GM19397 (cell line): ENCODE measurements around the gene MLPH.
"Not testable (repeated sequence)": the region's sequence is repeated elsewhere in the genome, so short reads cannot be mapped to it uniquely, and the experiment has no call there.

Experiments used
- ATAC-seq: cut with Tn5 transposase; IDR thresholded peaks from one replicate; pipeline ENCODE4 v1.9.1; 2021; ENCODE audit warnings: mild to moderate bottlenecking, moderate library complexity; ENCODE audit not compliant: unreplicated experiment

MLPH gene

DNA sequence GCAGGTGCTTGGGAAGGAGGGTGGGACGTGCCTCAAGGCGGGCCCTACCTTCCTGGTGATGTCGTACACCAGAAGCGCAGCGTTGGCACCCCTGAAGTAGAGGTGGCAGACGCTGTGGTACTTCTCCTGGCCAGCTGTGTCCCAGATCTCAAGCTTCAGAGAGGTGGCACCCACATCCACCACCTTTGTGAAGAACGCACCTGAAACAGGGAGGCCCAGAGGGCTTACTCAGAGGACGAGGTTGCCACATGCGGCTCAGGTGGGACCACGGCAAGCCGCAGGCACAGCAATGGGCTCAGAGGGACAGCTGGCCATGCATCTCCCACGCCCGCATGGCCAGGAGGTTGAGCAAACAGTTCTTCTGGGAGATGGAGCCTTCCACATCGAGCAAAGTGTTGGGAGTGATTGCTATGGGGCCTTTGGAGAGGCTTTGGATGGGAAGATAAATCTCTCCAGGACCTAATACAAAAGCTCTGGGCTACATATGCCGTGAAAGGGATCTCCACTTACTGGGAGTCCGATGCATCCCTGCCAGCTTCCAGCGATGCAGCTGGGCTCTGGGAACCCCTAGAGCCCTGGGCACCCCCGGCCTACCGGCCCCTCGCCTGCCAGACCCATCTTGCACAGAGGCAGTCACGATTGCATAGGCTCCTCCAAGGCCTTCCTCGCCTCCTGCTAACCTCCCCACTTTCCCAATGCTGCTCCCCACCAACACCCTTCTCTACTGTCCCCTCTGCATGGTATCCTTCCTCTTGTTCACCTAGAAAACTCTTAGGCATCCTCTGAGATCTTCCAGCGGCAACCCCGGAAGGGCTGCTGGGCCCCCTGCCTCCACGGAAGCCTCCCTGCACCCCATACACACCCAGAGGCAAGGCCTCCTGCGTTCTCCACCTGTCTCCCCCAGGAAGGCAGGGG, 91.2 kb downstream of the MLPH start:
- no peak for ATAC-seq

DNA sequence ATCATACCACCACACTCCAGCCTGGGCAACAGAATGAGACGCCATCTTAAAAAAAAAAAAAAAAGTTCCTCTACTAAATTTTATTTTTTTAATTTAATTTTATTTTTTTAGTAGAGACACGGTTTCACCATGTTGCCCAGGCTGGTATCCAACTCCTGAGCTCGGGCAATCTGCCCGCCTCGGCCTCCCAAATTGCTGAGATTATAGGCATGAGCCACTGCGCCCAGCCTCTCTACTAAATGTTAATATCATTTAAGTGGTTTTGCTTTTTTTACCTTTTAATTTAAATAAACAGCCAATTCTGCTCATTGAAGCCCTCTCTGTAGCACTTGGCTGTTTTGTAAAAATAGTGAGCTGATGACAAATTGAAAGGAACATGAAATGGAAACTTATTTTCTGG, 94.3 kb downstream of the MLPH start:
- no peak for ATAC-seq

GRCh38 chr2:237581751-237582746, 95.0 kb downstream of the MLPH start:
- no peak for ATAC-seq

DNA sequence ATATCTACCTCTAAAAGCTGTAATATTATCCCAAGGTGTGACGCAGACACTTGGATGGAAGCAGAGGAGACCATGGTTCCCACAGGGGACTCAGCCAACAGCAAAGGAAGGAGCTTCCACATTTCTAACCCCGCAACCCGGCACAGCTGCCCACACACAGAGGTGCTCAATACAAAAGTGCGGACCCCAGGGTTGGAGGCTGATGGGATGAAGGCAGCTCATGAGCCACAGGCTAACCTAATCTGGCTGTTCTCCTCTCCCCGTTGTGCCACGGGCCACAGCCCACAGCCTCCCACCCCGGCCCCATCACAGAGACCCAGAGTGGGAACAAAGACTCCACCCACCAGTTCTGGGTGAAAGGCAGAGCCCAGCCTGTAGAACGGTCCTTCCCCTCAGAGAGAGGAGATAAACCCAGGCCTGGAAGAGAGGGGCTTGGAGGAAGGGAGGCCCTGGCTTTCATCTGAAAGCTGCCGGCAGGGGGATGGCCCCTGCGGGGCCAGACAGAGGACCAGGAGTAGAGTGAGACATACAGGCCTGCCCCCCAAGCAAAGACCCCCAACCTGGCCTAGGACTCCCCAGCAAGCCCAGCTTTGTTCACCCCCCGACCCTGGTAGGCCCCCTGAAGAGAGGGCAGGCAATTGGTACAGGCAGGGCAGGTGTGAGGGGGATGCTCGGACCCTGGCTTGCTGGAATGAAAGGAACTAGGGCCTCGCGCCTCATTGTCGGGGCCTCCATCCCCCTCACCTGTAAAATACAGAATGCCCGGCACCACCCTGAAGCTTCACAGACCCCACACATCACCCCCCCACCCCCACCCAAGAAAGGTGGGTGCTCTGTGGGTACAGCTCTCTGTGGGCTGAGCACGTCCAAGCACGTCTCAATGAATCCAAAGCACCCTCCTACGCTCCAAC, 96.6 kb downstream of the MLPH start:
- ATAC-seq = no peak

DNA sequence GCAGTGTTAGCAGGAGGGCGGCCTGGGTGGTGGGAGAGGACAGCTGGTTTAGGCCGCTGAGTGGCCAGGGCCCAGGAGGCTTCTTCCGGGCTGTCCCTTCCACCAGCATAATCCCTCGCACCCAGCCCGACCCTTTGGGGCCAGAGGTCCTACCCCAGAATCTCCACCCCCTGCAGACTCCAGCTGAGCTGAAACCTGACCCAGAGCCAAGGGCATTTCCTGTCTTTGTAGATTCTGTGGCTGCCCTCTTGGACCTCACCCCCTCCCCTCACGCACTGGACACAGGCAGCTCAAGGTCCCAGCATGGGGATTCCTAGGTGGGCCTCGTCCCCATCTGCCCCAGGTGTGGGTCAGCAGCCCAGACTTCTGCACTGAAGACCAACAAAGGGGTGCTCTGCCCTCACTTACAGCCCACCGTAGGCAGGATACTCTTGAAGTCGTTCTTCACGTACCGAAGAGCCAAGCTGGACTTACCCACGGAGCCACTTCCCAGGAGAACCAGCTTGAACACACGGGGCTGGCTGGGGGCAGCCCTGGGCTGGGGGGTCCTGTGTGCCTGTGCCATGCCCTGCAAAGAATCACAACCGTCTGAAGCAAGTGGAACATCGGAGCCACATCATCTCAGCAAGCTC, 98.7 kb downstream of the MLPH start:
- ATAC-seq = no peak

GRCh38 chr2:237588044-237588696, 101.1 kb downstream of the MLPH start:
- no peak for ATAC-seq

DNA sequence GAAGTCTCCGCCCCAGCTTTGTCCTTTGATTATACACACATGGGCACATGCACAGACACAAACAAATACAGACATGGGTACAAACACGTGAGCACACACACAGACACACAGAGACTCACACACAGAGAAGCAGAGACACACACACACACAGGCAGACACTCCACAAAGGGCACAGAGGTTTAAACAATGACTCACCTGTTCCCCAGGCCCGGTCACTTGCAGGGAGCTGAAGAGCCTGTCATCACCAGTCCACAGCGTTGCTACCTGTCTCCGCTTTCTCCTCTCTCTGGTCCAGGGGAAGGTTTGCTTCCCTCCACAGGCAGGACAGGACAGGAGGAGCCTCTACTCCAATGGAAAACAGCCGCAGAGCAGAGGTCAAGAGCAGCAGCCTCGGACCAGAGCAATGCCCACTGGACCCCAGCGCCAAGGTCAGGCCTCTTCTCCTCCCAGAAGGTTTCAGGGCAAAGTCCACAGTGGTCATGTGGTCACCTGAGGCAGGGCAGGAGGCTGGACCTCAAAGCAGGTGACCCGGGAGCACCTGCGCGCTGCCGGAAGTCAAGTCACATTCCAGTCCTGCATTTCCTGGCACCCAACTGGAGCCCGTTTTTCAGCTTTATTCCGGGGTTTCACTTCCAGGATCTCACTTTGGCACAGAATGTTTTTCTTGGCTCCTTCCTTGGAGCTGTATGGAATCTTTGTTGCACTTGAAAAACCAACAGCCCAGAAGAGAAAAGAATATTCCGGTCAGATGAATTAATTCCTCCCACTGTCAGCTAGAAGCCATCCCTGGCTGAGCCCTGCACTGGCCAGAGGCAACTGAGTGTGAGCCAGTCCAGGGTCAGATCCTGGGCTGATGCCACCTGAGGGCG, 103.5 kb downstream of the MLPH start, which contains the start of gene RAB17:
TSS of gene RAB17 (minus strand) at position 463 of the 869 bp plus-strand sequence. CDS start 4,580 bp downstream, outside the sequence.
- ATAC-seq = no peak

- ATAC-seq = no peak
Observed at GRCh38 chr2:237591141-237591881, 104.3 kb downstream of the MLPH start.

DNA sequence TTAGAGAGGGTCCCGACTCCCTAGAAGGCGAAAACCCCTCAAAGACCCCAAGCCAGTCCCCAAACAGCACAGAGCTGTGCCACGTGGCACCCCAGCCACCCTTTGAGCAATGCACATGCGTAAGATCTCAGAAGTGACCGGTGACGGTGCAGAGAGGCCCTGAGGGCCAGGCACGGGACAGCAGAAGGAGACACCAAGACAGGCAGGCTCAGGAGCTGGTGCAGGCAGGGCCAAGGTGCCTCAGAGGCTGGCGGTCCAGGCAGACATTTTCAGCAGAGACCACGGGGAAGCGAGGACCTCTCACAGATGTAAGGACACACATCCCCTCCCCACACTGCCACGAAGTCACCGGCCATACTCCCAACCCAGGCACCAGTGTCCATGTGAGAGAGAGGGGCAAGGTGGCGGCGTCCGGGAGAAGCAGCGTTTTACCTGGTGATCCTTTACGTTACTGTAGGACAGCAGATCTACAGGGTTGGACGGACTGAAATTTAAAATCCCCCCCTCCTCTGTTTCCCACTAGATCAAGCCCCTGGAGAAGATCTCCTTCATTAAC, 105.5 kb downstream of the MLPH start:
- ATAC-seq = no peak

DNA sequence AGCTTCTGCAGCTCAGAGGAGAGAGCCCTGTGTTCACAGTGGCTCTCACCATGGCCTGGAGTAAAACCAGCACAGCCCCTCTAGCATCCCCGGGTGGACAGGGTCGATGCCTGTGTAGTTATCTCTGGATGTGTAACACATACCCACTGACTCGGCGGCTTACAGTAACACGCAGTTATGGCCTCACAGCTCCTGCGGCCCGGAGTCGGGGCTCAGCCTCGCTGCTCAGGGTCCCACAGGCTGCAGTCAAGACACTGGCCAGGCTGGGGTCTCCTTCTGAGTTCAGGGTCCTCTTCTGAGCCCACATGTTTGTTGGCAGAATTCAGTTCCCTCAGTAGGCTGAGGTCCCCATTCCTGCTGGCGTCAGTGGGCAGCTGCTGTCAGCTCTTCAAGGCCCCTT, 106.0 kb downstream of the MLPH start:
- ATAC-seq = no peak

DNA sequence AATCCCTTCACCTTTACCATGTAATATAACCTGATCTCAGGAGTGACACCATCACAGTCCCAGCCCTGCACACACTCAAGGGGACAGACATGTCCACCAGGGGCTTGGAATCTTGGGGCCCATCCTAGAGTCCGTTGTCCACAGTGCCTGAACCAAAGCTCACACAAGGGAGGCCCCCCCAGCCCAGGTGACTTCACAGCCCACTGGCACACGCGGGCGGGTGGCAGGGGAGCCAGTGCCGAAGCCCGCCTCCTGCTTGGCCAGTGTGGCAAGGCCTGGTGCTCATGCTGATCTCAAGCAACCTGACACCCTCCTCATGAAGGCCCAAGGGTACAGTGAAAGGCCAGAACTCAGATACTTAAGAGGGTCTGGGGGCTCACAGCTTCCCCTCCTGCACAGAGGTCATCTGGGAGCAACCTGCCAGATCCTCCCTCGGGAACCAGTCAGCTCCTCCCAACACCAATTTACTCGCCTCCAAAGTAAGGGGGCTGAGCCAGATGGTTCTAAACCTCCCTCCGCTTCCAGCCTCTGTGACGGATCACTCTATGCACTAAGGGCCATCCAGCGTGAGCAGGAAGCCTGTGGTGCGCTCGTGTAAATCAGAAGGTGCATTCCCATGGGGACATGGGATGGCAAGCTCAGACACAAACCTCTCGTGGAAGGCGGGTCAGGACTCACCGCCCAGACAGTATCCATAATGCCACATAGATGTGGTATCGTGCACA, 106.7 kb downstream of the MLPH start:
- no peak for ATAC-seq

DNA sequence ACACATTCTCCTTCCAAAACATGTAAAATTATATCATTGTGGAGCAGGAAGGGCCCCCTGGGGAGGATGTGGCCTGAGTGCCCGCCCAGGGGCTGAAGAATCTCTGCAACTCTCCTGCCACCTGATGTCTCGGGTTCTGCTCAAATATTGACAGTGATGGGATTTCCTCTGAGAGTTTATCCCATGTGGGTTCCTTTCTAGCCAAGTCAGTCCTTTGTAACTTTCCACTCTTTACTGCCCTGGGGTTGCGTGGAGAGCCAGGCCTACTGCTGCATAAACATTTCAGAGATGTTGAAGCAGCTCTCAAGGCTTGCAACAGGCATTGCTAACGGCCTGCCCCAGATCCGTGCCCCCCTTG, 107.4 kb downstream of the MLPH start:
- ATAC-seq = no peak

GRCh38 chr2:237595829-237596519, 108.9 kb downstream of the MLPH start:
- not testable (repeated sequence) for ATAC-seq

DNA sequence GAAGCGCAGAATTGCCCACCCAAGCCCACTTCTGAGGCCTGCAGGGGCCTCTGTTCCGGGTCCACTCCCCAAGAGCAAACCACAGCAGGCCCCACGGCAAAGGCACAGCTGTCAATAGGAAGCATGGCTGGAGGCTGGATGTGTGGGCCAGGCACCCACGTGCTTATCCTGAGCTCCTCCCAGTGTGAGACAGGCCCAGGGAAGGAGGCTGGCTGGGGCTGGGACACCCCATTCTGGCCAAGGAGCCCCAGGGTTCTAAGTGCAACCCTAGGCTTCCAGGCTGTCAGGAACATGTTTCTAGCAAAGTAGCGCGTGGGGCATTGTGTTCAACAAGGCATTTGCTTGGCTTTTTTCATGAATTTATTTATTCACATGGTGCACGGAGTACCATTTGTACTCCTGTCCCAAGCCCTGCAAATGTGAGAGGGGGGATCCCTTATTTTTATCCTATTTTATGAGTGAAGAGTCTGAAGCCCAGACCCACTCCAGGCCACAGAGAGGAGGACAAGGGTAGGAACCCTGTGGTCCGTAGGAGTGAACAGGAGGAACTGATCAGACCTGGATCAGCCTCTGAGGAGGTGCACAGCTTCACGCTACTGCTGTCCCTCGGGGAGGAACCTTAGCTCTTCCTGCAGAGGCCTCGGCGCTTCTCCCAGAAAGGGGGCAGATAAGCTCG, 109.6 kb downstream of the MLPH start:
- no peak for ATAC-seq

DNA sequence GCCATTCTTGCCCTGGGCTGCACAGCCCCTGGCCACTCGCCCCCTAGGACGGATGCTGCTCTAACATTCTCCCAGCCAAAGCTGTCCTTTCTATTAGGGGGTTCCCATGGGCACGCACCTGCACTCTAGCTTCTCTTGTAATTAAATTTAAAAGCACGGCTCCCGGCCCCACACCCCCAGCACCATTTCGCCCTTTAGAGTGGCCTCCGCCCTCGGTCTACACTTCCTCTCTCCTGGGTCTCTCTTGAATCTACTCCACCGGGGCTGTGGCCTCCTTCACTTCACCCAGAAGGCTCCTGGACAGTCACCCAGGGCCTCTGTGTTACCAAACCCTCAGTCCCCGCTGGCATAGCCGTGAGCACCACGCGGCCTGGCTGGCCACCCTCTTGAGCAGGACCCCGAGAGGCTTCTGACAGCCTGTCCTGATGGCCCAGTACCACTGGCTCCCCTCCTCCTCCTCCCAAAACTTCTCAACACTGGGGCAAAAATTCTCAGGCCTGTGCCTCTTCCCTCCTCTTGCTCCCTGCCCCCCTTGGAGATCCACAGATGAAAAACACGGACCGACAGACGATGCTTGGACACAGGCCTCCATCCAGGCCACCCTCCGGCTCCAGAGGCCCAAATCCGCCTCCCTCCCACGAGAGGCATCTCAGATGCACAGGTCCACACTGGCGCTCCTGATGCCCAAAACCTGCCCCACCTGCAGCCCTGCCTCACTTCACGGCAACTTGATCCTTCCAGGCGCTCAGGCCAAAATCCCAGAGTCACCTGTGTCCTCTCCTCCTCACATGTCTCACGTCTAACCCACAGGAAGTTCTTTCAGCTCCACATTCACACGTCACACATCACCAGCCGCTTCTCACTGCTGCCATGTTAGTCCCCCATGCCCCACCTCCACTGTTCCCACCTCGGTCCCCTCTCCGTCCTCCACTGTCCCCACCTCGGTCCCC, 110.4 kb downstream of the MLPH start:
- no peak for ATAC-seq
